ENCODE results near the gene GATAD2A. TPM values are rescaled to one million over a fixed set of nuclear protein-coding genes. Genes with fewer than 3 reads are reported as not detected.

The GATAD2A gene
- total RNA-seq, 4 donors from 2014 or later, result 17.7 to 51.4 (median 40.1) TPM

DNA sequence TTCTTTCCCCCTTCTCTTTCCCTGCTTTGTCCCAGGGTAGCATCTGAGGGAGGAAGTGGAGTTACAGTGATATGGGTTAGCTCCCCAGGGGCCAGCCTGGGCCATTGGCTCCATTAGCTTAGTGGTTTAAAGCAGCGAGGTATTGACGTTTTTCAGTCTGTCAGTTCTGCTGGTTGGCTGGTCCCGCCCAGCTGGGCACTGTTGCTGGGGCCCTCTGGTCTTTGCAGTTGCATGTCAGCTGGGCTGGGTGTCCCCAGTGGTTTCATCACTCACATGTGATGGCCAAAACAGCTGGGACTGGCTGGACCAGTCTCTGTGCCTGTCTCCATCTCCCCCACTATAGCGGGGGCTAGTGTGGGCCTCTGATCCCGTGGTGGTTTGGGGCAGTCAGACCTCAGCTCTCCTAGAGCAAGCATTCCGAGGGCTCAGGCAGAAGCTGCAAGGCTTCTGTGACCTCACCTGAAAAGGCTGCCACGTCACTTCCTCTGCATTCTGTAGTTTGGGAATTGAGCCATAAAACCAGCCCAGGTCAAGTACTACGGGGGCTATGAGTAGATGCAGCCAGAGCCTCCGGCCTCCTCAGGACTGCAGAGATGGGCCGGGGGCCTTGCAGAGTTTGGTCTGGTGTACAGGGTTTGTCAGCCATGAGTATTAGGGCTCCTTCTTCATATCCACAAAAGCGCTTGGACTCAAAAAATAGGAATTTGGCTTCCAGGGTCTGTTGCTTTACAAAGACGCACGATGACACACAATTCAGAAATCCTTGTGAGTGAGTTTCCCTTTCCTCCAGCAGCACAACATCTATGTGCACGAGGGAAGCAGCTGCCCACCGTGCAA lies 79.9 kb downstream of the GATAD2A start:
- Histone ChIP-seq H3K36me3 (no peaks in the 10 kb centered on the region), H3K4me1 (peaks cover 35 to 41% of the 10 kb centered on the region in 2 donors), H3K27me3 (no peaks in the 10 kb centered on the region), H3K4me3 (no peak overlapping the region), H3K9me3 (no peaks in the 10 kb centered on the region), H3K27ac (peak overlapping the region in 2 of 4 donors; percentile 7 to 34)
- in situ Hi-C loops (cut with MboI; ENCODE audit: low sequenced_read_pairs in 4 of 4) (loop anchor here in 1 of 4 donors (5.0 kb wide), 1 partner anchor 118 kb away; no protein-coding TSS in a partner anchor), intact Hi-C loops (cut with DNase I; ENCODE audit: low total_unique reads) (no loop called here)
- TF ChIP-seq, protein P1, sequence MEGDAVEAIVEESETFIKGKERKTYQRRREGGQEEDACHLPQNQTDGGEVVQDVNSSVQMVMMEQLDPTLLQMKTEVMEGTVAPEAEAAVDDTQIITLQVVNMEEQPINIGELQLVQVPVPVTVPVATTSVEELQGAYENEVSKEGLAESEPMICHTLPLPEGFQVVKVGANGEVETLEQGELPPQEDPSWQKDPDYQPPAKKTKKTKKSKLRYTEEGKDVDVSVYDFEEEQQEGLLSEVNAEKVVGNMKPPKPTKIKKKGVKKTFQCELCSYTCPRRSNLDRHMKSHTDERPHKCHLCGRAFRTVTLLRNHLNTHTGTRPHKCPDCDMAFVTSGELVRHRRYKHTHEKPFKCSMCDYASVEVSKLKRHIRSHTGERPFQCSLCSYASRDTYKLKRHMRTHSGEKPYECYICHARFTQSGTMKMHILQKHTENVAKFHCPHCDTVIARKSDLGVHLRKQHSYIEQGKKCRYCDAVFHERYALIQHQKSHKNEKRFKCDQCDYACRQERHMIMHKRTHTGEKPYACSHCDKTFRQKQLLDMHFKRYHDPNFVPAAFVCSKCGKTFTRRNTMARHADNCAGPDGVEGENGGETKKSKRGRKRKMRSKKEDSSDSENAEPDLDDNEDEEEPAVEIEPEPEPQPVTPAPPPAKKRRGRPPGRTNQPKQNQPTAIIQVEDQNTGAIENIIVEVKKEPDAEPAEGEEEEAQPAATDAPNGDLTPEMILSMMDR (IDR thresholded peaks at IDR 0.05 in 4 of 5, conservative IDR thresholded peaks at IDR 0.05 in 1 of 5), result no peak
- ATAC-seq, result peak in 1 of 2 donors; percentile 8
- no peak for DNase-seq

DNA sequence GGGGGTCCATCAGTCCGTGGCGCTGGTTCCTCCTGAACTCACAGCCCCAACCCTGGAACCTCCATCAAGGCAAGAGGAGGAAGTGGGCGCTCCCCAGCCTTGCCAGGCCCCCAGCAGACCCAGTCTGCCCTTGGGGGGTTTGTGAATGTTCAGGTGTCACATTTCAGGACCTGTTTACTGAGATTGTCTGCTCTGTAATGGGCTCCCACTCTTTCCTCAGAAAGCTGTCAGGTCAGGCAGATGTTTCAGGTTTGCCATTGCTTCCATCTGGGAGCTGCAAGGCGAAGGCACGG lies 80.5 kb downstream of the GATAD2A start:
- peaks cover 35 to 44% of the 10 kb centered on the region in 2 donors for H3K4me1 ChIP-seq
- TF ChIP-seq, protein P1 (IDR thresholded peaks at IDR 0.05 in 4 of 5, conservative IDR thresholded peaks at IDR 0.05 in 1 of 5), result no peak
- TF ChIP-seq POLR2A (IDR thresholded peaks at IDR 0.05), result no peak
- H3K9me3 ChIP-seq, result no peaks in the 10 kb centered on the region
- H3K36me3 ChIP-seq, result no peaks in the 10 kb centered on the region
- H3K4me3 ChIP-seq, result no peak overlapping the region
- no peak for DNase-seq
- H3K27me3 ChIP-seq, result no peaks in the 10 kb centered on the region
- intact Hi-C loops (cut with DNase I; ENCODE audit: low total_unique reads), result no loop called here
- H3K27ac ChIP-seq, result no peak overlapping the region
- in situ Hi-C loops (cut with MboI; ENCODE audit: low sequenced_read_pairs in 4 of 4), result loop anchor here in 1 of 4 donors (5.0 kb wide), 1 partner anchor 119 kb away; no protein-coding TSS in a partner anchor
- no peak for ATAC-seq

DNA sequence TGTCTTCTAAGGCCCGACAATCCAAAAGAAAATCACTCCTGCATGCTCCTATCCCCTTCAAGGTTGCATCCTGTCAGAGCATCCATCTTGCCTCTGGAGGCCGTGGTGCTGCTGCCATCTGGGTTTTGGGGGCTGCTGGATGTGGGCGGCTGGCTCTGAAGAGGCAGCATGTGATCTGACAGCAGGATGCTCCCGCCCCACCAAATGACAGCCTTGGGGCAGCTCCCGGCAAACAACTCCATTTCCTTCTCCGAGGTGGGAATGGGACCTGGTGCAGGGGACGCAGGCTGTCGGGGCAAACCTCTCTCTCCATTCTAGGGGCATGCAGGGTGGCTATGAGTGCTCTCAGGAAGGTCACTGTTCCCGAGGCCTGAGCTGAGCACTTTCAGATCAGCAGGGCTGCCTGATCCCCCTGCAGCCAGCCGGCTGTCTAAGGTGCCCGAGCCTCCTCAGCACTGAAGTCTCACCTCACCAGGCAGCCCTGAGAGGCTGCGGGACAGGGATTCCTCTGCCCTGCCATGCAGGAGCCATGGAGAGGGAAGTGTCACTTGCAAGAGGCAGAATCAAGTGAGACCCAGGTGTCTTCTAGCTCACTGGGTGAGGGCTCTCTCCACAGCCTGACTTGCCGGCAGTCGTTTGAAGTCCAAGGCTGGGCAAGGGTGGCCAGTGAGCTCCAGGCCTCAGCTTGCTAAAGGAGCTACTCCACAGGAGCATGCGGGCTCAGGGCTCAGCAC lies 81.0 kb downstream of the GATAD2A start:
- H3K27ac ChIP-seq, result no peak overlapping the region
- DNase-seq (no peak), ATAC-seq (no peak)
- peaks cover 35 to 44% of the 10 kb centered on the region in 2 donors for H3K4me1 ChIP-seq
- no peaks in the 10 kb centered on the region for H3K36me3 ChIP-seq
- in situ Hi-C loops (cut with MboI; ENCODE audit: low sequenced_read_pairs in 4 of 4) (loop anchor here in 1 of 4 donors (5.0 kb wide), 1 partner anchor 119 kb away; no protein-coding TSS in a partner anchor), intact Hi-C loops (cut with DNase I; ENCODE audit: low total_unique reads) (no loop called here)
- H3K9me3 ChIP-seq, result no peaks in the 10 kb centered on the region
- TF ChIP-seq, protein P1 (IDR thresholded peaks at IDR 0.05 in 4 of 5, conservative IDR thresholded peaks at IDR 0.05 in 1 of 5), result no peak
- TF ChIP-seq POLR2A (IDR thresholded peaks at IDR 0.05), result no peak
- no peaks in the 10 kb centered on the region for H3K27me3 ChIP-seq
- no peak overlapping the region for H3K4me3 ChIP-seq

DNA sequence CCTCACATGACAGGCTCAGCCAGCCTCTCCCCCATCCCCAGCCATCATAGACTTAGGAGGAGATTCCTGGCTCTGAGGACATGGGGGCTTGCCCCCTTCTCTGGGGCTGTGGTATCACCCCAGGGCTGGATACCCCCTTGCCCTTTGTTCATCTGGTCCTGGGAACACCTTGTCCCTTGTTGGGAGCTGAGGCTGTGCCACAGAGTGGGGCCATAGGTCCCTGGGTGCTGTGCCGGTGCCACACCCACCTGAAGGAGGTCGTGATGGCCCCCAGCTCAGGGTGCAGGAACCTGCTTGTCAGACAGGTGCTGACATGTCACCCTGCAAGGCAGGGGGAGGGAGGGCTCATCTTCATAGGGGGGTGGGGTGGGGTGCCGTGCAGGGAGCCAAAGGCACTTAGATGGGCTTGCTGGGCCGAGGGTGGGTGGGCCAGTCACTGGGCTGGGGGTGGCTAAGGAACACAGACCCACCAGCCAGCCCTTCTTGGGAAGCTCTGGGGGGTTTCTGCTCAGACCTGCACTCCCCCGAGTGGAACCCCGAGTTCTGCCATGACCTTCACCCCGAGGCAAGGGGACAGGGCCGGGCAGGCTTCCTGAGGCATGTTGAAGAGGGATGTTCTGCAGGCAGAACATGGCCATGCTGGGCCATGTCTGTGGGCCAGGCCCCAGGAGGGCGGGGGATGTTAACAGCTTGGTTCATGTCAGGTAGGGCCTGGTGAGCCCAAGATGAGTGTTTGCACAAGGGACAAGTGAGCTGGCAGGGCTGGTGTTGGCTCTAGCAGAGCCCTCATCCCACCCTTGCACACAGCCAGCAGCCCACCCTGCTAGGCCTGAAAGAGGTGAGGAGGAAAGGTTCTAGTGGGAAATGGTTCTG lies 81.8 kb downstream of the GATAD2A start:
- no peak overlapping the region for H3K4me3 ChIP-seq
- H3K27me3 ChIP-seq, result no peaks in the 10 kb centered on the region
- TF ChIP-seq, protein P1 (IDR thresholded peaks at IDR 0.05 in 4 of 5, conservative IDR thresholded peaks at IDR 0.05 in 1 of 5), result no peak
- no peak for TF ChIP-seq POLR2A (IDR thresholded peaks at IDR 0.05)
- intact Hi-C loops (cut with DNase I; ENCODE audit: low total_unique reads), result no loop called here
- DNase-seq (no peak), ATAC-seq (no peak)
- H3K27ac ChIP-seq, result no peak overlapping the region
- in situ Hi-C loops (cut with MboI; ENCODE audit: low sequenced_read_pairs in 4 of 4), result loop anchor here in 1 of 4 donors (5.0 kb wide), 1 partner anchor 120 kb away; no protein-coding TSS in a partner anchor
- H3K36me3 ChIP-seq, result peaks cover 0 to under 1% of the 10 kb centered on the region in 2 donors
- no peaks in the 10 kb centered on the region for H3K9me3 ChIP-seq
- peaks cover 35 to 44% of the 10 kb centered on the region in 2 donors for H3K4me1 ChIP-seq
